Activated T-cell treated with anti-CD3 and anti-CD28 coated beads, Interleukin-2, amount 50 U/mL, for 72 hours (primary cell): ENCODE results near the gene CNTNAP5. TPM values are rescaled to one million over a fixed set of nuclear protein-coding genes. Genes with fewer than 3 reads are reported as not detected.

Experiments used
- ATAC-seq, 2 donors: fragments of 150-1000 bp; cut with Tn5 transposase; replicated peaks in 1 of 2; 2 replicates each; pipeline ENCODE4 v1.10.0; 2021; ENCODE audit warnings: moderate library complexity in 2 of 2, mild to moderate bottlenecking in 1 of 2
- DNase-seq, 2 donors: peaks; one replicate each; pipeline ENCODE4 v3.0.0; 2021 to 2022; ENCODE audit warnings: mixed read lengths in 1 of 2
- H3K27ac Mint-ChIP-seq: one replicate; pipeline ENCODE4 v1.8.0; 2022; ENCODE audit warnings: mild to moderate bottlenecking, moderate library complexity, mixed read lengths
- H3K27me3 Mint-ChIP-seq: one replicate; pipeline ENCODE4 v1.8.0; 2022; ENCODE audit warnings: low read depth, mixed read lengths
- H3K36me3 Mint-ChIP-seq, 2 donors: one replicate each; pipeline ENCODE4 v1.8.0; 2022; ENCODE audit warnings: mixed read lengths in 2 of 2, mild to moderate bottlenecking in 1 of 2; ENCODE audit not compliant: insufficient read depth in 2 of 2
- H3K4me1 Mint-ChIP-seq: one replicate; pipeline ENCODE4 v1.8.0; 2022; ENCODE audit warnings: low read depth, mixed read lengths
- H3K4me3 Mint-ChIP-seq, 2 donors: one replicate each; pipeline ENCODE4 v1.8.0; 2022; ENCODE audit warnings: mild to moderate bottlenecking in 2 of 2, mixed read lengths in 2 of 2, moderate library complexity in 2 of 2
- H3K9me3 Mint-ChIP-seq, 2 donors: one replicate each; pipeline ENCODE4 v1.8.0; 2022; ENCODE audit warnings: mixed read lengths in 2 of 2
- total RNA-seq, 2 donors: library from RNA; stranded (reverse); gene quantifications; one replicate each; pipeline ENCODE4 v1.2.3, GENCODE V29; 2022

The CNTNAP5 gene
- total RNA-seq = not detected

- Mint-ChIP-seq H3K4me1 (no peaks in the 10 kb centered on the region), H3K9me3 (peaks cover 0 to 3% of the 10 kb centered on the region in 2 donors), H3K27ac (no peak within 1 kb of the TSS), H3K27me3 (peaks cover 27% of the 10 kb centered on the region), H3K4me3 (no peak within 1 kb of the TSS), H3K36me3 (peaks cover 2 to 3% of the 10 kb centered on the region in 2 donors)
- peak; percentile 6 to 14 for DNase-seq
- ATAC-seq = no peak
Observed at GRCh38 chr2:124025171-124025580, at the start of gene CNTNAP5. Gene CNTNAP5 (plus strand): TSS chr2:124025287. CDS start chr2:124025651, 364 bp downstream.

- no peak overlapping the region for H3K27ac Mint-ChIP-seq
- H3K9me3 Mint-ChIP-seq = peaks cover 6 to 18% of the 10 kb centered on the region in 2 donors
- no peak for DNase-seq
- ATAC-seq = no peak
- H3K27me3 Mint-ChIP-seq = no peaks in the 10 kb centered on the region
- H3K4me1 Mint-ChIP-seq = no peaks in the 10 kb centered on the region
- no peaks in the 10 kb centered on the region for H3K36me3 Mint-ChIP-seq
- H3K4me3 Mint-ChIP-seq = no peak overlapping the region
Observed at GRCh38 chr2:123976054-123976648, 48.9 kb upstream of the CNTNAP5 start.

DNA sequence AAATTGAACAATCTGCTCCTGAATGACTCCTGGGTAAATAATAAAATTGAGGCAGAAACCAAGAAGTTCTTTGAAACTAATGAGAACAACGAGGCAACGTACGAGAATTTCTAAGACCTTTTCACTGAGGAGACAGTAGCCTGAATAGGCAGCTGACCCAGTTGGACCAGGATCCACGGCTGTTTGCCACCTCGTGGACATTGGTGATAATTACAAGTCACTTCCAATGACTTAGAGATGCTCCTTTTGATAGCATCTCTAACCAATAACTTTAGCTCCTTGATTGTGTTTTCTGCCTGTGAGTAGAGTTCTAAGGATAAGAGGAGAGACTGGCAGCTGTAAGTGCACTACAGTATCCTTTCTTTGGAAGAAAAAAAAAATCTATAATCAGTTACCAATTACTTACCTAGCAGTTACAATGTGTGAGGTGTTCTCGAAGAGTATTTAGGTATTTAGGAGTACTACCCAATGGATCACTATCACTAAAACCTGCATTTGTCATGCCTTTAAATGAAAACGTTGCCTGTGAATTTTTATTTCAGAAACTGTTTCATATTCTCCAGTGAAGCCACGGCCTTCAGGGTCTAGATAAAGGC, 31.3 kb upstream of the CNTNAP5 start:
- Mint-ChIP-seq H3K27me3 (no peaks in the 10 kb centered on the region), H3K36me3 (no peaks in the 10 kb centered on the region), H3K27ac (no peak overlapping the region), H3K4me3 (no peak overlapping the region), H3K4me1 (peaks cover 7% of the 10 kb centered on the region), H3K9me3 (peaks cover 1 to 6% of the 10 kb centered on the region in 2 donors)
- no peak for ATAC-seq
- DNase-seq = no peak

- no peak overlapping the region for H3K4me3 Mint-ChIP-seq
- ATAC-seq (no peak), DNase-seq (no peak)
- peaks cover 1 to 6% of the 10 kb centered on the region in 2 donors for H3K9me3 Mint-ChIP-seq
- H3K27me3 Mint-ChIP-seq = no peaks in the 10 kb centered on the region
- no peaks in the 10 kb centered on the region for H3K36me3 Mint-ChIP-seq
- H3K4me1 Mint-ChIP-seq = no peaks in the 10 kb centered on the region
- H3K27ac Mint-ChIP-seq = no peak overlapping the region
Observed at GRCh38 chr2:123999681-124000080, 25.4 kb upstream of the CNTNAP5 start.

GRCh38 chr2:124001696-124002430, 23.2 kb upstream of the CNTNAP5 start:
- no peak overlapping the region for H3K4me3 Mint-ChIP-seq
- H3K36me3 Mint-ChIP-seq = no peaks in the 10 kb centered on the region
- no peak for ATAC-seq
- H3K27me3 Mint-ChIP-seq = no peaks in the 10 kb centered on the region
- H3K9me3 Mint-ChIP-seq = peaks cover 3 to 4% of the 10 kb centered on the region in 2 donors
- no peak overlapping the region for H3K27ac Mint-ChIP-seq
- DNase-seq = no peak
- no peaks in the 10 kb centered on the region for H3K4me1 Mint-ChIP-seq

GRCh38 chr2:124018890-124019289, 6.2 kb upstream of the CNTNAP5 start:
- Mint-ChIP-seq H3K27ac (no peak overlapping the region), H3K27me3 (peaks cover 11% of the 10 kb centered on the region), H3K36me3 (no peaks in the 10 kb centered on the region), H3K4me1 (no peaks in the 10 kb centered on the region), H3K4me3 (no peak overlapping the region), H3K9me3 (peaks cover 1 to 2% of the 10 kb centered on the region in 2 donors)
- no peak for ATAC-seq
- no peak for DNase-seq

GRCh38 chr2:124024561-124025170, 421 bp upstream of the CNTNAP5 start:
- ATAC-seq = no peak
- H3K4me3 Mint-ChIP-seq = no peak overlapping the region
- peaks cover 2 to 3% of the 10 kb centered on the region in 2 donors for H3K36me3 Mint-ChIP-seq
- no peaks in the 10 kb centered on the region for H3K4me1 Mint-ChIP-seq
- no peak for DNase-seq
- H3K9me3 Mint-ChIP-seq = peaks cover 0 to 3% of the 10 kb centered on the region in 2 donors
- H3K27me3 Mint-ChIP-seq = peaks cover 27% of the 10 kb centered on the region
- H3K27ac Mint-ChIP-seq = no peak overlapping the region

DNA sequence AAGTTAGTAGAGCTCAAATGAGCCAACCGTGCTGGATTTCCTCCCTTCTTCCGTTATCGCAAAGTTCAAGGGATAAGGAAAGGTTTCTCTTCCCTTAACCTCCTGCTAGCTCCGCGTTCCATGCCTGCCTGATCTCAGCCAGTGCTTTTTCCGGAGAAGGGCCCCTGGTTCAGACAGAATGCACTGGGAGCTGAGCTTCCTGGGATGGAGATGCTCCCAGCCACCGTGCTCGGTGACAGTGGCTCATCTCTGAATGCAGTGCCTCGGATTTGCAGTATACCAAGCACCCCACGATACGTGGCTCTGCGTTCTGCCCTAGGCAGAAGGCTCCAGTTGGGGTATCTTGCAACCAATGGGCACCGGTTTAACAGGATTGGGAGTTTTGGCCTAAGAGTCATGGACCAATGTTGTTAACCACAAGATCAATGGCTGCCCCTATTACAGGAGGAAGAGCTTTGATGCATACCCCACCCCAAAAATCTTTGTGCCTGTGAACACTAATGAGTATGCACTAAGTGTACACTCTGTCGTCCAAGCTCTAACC, 876 bp downstream of the CNTNAP5 start:
- no peak for DNase-seq
- Mint-ChIP-seq H3K9me3 (peaks cover 0 to 3% of the 10 kb centered on the region in 2 donors), H3K27me3 (peaks cover 27% of the 10 kb centered on the region), H3K27ac (no peak overlapping the region), H3K4me1 (no peaks in the 10 kb centered on the region), H3K4me3 (no peak overlapping the region), H3K36me3 (peaks cover 2 to 3% of the 10 kb centered on the region in 2 donors)
- no peak for ATAC-seq

GRCh38 chr2:124026503-124026902, 1.4 kb downstream of the CNTNAP5 start:
- DNase-seq = no peak
- no peak overlapping the region for H3K27ac Mint-ChIP-seq
- H3K27me3 Mint-ChIP-seq = peaks cover 27% of the 10 kb centered on the region
- no peak overlapping the region for H3K4me3 Mint-ChIP-seq
- H3K9me3 Mint-ChIP-seq = peaks cover 0 to 3% of the 10 kb centered on the region in 2 donors
- ATAC-seq = no peak
- peaks cover 2 to 3% of the 10 kb centered on the region in 2 donors for H3K36me3 Mint-ChIP-seq
- no peaks in the 10 kb centered on the region for H3K4me1 Mint-ChIP-seq

GRCh38 chr2:124027182-124027581, 2.1 kb downstream of the CNTNAP5 start:
- H3K27ac Mint-ChIP-seq = no peak overlapping the region
- peaks cover 0 to 3% of the 10 kb centered on the region in 2 donors for H3K9me3 Mint-ChIP-seq
- H3K4me3 Mint-ChIP-seq = no peak overlapping the region
- ATAC-seq (no peak), DNase-seq (peak in 1 of 2 donors; percentile 1)
- H3K4me1 Mint-ChIP-seq = no peaks in the 10 kb centered on the region
- peaks cover 27% of the 10 kb centered on the region for H3K27me3 Mint-ChIP-seq
- peaks cover 2 to 3% of the 10 kb centered on the region in 2 donors for H3K36me3 Mint-ChIP-seq

- H3K36me3 Mint-ChIP-seq = peaks cover 0 to 3% of the 10 kb centered on the region in 2 donors
- ATAC-seq = no peak
- no peaks in the 10 kb centered on the region for H3K4me1 Mint-ChIP-seq
- H3K27ac Mint-ChIP-seq = no peak overlapping the region
- H3K9me3 Mint-ChIP-seq = peaks cover 3 to 5% of the 10 kb centered on the region in 2 donors
- H3K27me3 Mint-ChIP-seq = no peaks in the 10 kb centered on the region
- no peak for DNase-seq
- no peak overlapping the region for H3K4me3 Mint-ChIP-seq
Observed at GRCh38 chr2:124032799-124033198, 7.7 kb downstream of the CNTNAP5 start.

DNA sequence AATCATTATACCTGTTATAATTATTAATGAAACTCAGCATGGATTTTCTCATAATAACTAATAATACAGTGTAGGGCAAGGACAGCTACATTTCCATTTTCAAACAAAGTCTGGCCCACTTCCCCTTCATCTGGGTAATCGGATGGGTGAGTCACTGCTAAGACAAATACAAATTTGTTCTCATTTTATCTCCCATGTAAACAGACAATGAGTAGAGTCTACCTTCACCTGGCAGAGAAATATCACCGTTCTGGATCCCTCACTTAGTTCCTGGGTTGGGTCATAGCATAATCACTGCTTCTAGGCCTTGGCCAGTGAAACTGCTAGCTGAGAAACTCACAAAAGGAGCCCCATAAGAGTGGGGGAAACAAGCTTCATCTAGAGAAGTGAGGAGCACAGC, 9.2 kb downstream of the CNTNAP5 start:
- no peak overlapping the region for H3K4me3 Mint-ChIP-seq
- peaks cover 0 to 3% of the 10 kb centered on the region in 2 donors for H3K36me3 Mint-ChIP-seq
- H3K27me3 Mint-ChIP-seq = no peaks in the 10 kb centered on the region
- H3K4me1 Mint-ChIP-seq = no peaks in the 10 kb centered on the region
- no peak for ATAC-seq
- peaks cover 3 to 5% of the 10 kb centered on the region in 2 donors for H3K9me3 Mint-ChIP-seq
- no peak for DNase-seq
- no peak overlapping the region for H3K27ac Mint-ChIP-seq

GRCh38 chr2:124035001-124035400, 9.9 kb downstream of the CNTNAP5 start:
- no peaks in the 10 kb centered on the region for H3K4me1 Mint-ChIP-seq
- peaks cover 3 to 5% of the 10 kb centered on the region in 2 donors for H3K9me3 Mint-ChIP-seq
- H3K27me3 Mint-ChIP-seq = no peaks in the 10 kb centered on the region
- H3K36me3 Mint-ChIP-seq = peaks cover 0 to 3% of the 10 kb centered on the region in 2 donors
- ATAC-seq = no peak
- no peak overlapping the region for H3K4me3 Mint-ChIP-seq
- DNase-seq = no peak
- H3K27ac Mint-ChIP-seq = no peak overlapping the region
